Chondrocyte (in vitro differentiated cells): ENCODE results near the gene RBSN. TPM values are rescaled to one million over a fixed set of nuclear protein-coding genes. Genes with fewer than 3 reads are reported as not detected.

Experiments
- DNase-seq: peaks from one replicate; pipeline ENCODE4 v3.0.0; 2021; ENCODE audit warnings: mixed read lengths, low spot score
- H3K27ac Mint-ChIP-seq: one replicate; pipeline ENCODE4 v1.8.0; 2021; ENCODE audit warnings: mild to moderate bottlenecking, moderate library complexity, mixed read lengths; ENCODE audit not compliant: unreplicated experiment
- H3K27me3 Mint-ChIP-seq: 2 replicates; pipeline ENCODE4 v1.8.0; 2021; ENCODE audit warnings: low read depth, mixed read lengths
- H3K36me3 Mint-ChIP-seq: 2 replicates; pipeline ENCODE4 v1.8.0; 2021; ENCODE audit warnings: low read depth, mixed read lengths
- H3K4me1 Mint-ChIP-seq: 2 replicates; pipeline ENCODE4 v1.8.0; 2021; ENCODE audit warnings: low read depth, mild to moderate bottlenecking, mixed read lengths
- H3K4me3 Mint-ChIP-seq: one replicate; pipeline ENCODE4 v1.8.0; 2021; ENCODE audit warnings: mild to moderate bottlenecking, moderate library complexity, mixed read lengths; ENCODE audit not compliant: unreplicated experiment
- H3K9me3 Mint-ChIP-seq: 2 replicates; pipeline ENCODE4 v1.8.0; 2021; ENCODE audit warnings: low read depth, mixed read lengths
- CTCF ChIP-seq: fragments of 200-600 bp; sonication (generic); IDR thresholded peaks from 2 replicates; pipeline ENCODE4 v1.5.0; 2021; ENCODE audit warnings: antibody characterized with exemption, mild to moderate bottlenecking, moderate library complexity
- total RNA-seq: library from RNA; stranded (reverse); gene quantifications from 3 replicates; pipeline ENCODE4 v1.2.1, GENCODE V29; 2021

RBSN gene
- total RNA-seq, 1 donor from 2014 or later = 24.1 TPM

- no peak for DNase-seq
- Mint-ChIP-seq H3K36me3 (peaks cover 28% of the 10 kb centered on the region), H3K4me3 (no peak overlapping the region), H3K27me3 (no peaks in the 10 kb centered on the region), H3K9me3 (no peaks in the 10 kb centered on the region), H3K27ac (no peak overlapping the region), H3K4me1 (peaks cover 9% of the 10 kb centered on the region)
- TF ChIP-seq CTCF = no peak
Measured at GRCh38 chr3:15038306-15038705, 60.6 kb downstream of the RBSN start.

GRCh38 chr3:15033103-15033502 is 65.8 kb downstream of the RBSN start:
- Mint-ChIP-seq H3K9me3 (no peaks in the 10 kb centered on the region), H3K4me3 (no peak overlapping the region), H3K27ac (no peak overlapping the region), H3K4me1 (no peaks in the 10 kb centered on the region), H3K27me3 (no peaks in the 10 kb centered on the region), H3K36me3 (peaks cover 22% of the 10 kb centered on the region)
- DNase-seq = no peak
- TF ChIP-seq CTCF = no peak

GRCh38 chr3:15032650-15033049 is 66.3 kb downstream of the RBSN start:
- TF ChIP-seq CTCF = no peak
- H3K4me1 Mint-ChIP-seq = no peaks in the 10 kb centered on the region
- peaks cover 20% of the 10 kb centered on the region for H3K36me3 Mint-ChIP-seq
- no peak overlapping the region for H3K4me3 Mint-ChIP-seq
- no peak overlapping the region for H3K27ac Mint-ChIP-seq
- no peaks in the 10 kb centered on the region for H3K9me3 Mint-ChIP-seq
- H3K27me3 Mint-ChIP-seq = no peaks in the 10 kb centered on the region
- DNase-seq = no peak

- Mint-ChIP-seq H3K4me1 (no peaks in the 10 kb centered on the region), H3K4me3 (no peak overlapping the region), H3K27me3 (no peaks in the 10 kb centered on the region), H3K36me3 (peaks cover 32% of the 10 kb centered on the region), H3K27ac (no peak overlapping the region), H3K9me3 (no peaks in the 10 kb centered on the region)
- no peak for TF ChIP-seq CTCF
- DNase-seq = no peak
Measured at GRCh38 chr3:15029625-15030024, 69.3 kb downstream of the RBSN start.

- Mint-ChIP-seq H3K9me3 (no peaks in the 10 kb centered on the region), H3K27ac (no peak overlapping the region), H3K4me1 (no peaks in the 10 kb centered on the region), H3K27me3 (no peaks in the 10 kb centered on the region), H3K4me3 (no peak overlapping the region), H3K36me3 (peaks cover 31% of the 10 kb centered on the region)
- no peak for DNase-seq
- TF ChIP-seq CTCF = no peak
Measured at GRCh38 chr3:15023719-15024118, 75.2 kb downstream of the RBSN start.
